ELR (cell line): ENCODE results near the gene MRPS25.

ENCODE experiments used
- DNase-seq: peaks from one replicate; pipeline ENCODE4 v3.0.0-alpha.2; 2015; ENCODE audit warnings: low read depth

Gene MRPS25

DNA sequence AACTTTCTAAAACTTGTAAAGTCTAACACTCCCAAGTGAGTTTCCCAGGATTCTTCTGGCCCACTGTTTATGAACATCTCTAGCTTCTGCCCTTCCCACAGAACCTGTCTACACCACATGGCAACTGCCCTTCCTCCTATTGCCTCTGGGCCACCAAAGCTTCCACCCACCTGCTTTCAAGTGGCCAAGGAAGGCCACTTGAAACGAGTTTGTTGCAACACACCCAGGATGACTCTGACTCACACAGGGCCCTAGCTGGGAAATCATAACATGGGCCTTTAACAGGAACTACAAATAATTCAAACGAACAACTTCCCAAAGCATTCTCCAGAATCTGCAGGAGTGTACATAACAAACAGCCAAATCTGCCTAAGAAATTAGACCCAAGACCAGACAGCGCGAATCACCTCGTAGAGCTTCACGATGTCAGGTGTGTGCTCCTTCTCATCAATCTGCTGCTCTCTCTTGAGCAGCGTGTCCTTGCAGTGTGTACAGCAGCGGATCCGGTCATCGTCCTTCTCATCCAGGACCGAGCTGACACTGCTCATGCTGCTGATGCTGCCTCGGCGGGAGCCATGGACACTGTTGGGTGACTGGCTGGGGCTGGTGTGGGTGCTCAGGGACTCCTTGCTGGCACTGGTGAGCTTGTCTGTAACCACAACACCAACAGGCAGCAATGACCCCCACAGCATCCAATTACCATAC is 17.0 kb upstream of the MRPS25 start:
- peak; percentile 28 for DNase-seq

DNA sequence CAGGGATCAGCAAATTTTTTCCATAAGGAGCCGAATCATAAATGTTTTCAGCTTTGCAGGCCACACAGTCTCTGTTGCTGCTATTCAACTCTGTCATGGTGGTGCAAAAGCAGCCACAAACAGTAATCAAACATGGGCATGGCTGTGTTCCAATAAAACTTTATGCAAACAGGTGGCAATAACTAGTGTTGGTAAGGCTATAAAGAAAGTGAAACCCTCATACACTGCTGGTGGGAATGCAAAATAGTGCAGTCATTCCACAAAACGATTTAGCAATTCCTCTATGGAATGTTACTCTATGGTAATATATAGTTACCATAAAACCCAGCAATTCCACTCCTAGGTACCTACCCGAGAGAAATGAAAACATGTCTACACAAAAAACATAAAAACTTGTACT is 14.0 kb upstream of the MRPS25 start:
- no peak for DNase-seq

DNA sequence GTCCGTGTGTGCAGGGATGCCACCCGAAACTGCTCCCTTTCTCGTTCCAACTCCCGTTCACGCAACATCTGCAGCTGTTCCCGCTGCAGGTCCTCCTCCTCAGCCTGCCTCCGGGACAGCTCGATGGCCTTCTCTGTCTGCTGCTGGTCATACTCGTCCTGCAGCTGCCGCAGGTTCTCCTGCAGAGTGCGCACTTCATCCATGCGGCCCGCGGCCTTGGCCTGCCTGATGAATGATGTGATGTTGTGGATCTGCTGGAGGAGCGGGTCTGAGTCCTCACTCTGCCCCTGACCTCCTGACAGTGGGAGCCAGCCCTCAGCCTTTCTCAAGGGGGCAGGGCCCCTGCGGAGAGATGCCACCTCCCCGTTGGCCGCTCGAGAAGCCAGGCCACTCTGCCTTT is 9.4 kb upstream of the MRPS25 start:
- DNase-seq: no peak

DNA sequence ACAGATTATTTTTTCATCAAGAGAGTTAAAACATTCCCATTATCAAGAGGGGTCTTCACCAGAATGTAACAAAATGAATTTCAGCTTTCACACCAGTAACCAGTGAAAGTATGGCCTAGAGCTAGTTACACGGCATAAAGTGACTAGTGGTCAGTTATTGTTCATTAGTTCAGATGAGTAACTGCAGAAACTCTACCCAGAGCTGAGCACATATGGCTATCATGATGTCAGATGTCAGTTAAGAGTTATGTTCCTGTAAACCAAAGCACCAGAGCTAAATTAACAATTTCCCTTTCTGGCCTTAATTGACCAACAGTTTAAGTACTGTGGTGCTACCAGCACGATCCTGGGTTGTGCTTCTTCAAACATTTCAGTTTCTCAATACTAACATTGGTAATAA is 6.6 kb upstream of the MRPS25 start:
- no peak for DNase-seq

DNA sequence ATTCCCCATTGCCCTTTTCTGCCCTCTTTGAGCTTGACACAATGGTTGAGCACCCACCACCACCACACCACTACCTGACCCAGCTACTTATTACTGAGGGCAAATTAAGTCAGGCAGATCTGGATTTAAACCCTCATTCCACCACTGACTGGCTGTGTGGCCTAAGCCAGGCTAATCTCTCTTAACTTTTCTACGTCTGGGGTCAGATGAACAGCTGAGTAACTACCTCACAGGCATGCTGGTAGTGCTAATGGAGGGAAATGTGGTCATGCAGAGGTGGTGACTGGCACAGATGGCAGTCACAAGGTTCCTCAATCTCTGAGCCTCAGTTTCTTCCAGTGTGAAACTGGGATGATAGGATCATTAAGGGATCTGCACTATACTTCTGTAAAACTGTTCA is 4.3 kb upstream of the MRPS25 start:
- no peak for DNase-seq

DNA sequence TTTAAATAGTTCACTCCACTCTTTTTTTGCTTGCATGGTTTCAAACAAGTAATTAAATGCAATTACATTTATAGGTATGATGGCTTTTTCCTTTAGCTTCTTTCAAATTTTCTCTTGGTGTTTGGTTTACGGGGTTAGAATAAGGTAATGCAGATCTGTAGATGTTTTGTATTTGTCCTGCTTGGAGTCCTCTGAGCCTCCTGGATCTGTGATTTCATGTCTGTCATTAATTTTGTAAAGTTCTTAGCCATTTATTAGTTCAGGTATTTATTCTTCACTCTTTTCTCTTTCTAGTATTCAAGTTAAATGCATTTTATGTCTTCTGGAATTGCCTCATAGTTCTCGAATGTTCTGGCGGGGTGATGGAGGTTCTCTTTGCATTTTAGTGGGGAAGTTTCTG is 1.4 kb upstream of the MRPS25 start:
- DNase-seq: no peak

DNA sequence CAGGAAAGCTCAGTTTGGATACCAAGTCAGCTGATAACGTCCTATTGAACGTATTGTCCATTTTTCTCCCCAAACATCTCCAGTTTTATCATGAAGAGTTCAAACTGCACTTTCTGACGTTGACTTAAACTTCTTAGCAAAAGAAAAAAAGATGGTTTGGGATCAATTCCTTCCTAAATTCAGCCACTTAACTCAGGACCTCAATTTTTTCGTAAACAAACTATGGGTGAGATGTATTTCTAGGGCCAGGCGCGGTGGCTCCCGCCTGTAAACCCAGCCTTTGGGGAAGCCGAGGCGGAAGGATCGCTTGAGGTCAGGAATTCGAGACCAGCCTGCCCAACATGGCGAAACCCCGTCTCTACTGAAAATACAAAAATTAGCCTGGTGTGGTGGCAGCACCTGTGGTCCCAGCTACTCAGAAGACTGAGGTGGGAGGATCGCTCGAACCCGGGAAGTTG is 464 bp upstream of the MRPS25 start:
- no peak for DNase-seq

DNA sequence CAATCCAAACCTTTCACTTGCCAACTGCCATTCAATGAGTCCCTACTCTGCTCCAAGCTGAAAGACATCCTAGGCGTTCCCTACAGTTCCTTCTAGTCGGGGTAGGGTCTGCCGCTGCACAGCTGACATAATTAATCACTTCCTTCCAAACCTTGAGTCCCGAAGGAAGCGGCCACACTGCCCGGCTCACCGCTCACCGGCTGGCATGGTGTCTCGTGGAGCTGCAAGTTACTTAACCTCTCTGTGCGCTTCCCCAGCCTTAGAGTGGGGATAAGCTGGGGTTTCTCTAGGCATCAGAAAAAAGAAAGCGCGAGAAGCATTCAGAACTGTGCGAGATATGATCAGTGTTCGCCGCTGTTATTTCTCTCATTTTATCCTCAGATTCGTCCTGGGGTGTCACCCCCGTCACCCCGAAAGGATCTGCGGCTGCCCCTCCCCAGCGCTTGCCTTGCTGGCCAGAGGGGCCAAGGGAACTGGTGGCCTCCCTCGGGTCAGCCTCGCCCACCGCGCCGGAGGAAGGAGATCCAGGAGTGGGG is 748 bp downstream of the MRPS25 start:
- DNase-seq: peak; percentile 52

DNA sequence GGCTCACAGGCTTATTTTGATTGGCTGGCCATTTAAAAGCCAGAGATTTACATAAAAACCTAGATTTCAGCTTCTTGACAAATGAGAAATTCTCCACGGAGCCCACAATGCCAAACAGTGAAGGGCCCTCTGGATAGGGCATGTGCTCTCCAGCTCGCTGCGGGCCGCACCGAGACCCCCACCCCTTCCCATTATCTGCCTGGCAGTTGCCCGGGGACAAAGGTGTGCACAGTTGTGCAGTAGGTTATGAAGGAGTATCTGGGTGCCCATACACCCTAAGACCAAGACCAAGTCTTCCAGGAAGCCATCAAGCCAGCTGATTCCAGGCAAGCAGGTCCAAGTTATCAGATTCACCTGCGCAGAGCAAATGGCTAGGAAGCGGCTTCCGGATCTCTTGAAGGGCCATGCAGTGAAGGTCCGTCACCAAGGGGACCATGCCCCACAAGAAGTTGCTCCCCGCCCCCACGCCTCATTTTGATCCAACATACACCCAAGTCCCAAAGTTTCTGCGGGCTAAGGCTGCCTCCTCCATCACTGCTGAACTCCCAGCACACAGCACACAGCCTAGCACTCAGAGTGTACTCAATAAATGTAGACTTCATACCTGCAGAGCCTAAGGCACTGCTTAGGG is 1.3 kb downstream of the MRPS25 start:
- DNase-seq: no peak

DNA sequence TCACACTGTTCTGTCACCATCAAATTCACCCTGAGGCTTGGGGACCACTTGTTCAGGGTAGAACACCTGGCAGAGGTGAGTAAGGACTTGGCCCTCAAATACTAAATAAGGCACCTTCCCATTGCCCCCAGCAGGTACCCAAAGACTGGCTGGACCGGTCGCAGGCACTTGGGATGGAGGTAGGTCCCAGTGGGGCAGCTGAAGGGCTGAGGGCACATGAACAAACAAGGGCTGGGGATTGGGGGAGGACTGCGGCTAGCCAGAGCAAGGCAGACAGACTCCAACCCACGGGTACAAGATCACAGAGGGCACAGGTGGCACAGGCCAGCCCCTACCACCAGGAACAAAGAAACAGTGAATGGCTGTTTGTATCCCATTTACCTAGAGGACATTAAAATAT is 1.9 kb downstream of the MRPS25 start:
- no peak for DNase-seq

DNA sequence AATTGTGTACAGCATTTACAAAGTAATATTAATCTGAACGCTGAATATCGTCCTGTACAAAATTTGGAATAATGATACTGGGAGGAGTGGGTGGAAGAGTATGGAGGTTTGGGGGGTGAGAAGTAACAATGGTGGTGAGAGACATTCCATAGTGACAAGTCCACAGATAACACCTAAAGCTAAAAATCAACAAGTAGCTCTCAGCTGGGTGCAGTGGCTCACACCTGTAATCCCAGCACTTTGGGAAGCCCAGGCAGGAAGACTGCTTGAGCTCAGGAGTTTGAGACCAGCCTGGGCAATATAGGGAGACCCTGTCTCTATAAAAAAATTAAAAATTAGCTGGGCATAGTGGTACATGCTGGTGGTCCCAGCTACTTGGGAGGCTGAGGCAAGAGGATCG is 5.1 kb downstream of the MRPS25 start:
- no peak for DNase-seq

DNA sequence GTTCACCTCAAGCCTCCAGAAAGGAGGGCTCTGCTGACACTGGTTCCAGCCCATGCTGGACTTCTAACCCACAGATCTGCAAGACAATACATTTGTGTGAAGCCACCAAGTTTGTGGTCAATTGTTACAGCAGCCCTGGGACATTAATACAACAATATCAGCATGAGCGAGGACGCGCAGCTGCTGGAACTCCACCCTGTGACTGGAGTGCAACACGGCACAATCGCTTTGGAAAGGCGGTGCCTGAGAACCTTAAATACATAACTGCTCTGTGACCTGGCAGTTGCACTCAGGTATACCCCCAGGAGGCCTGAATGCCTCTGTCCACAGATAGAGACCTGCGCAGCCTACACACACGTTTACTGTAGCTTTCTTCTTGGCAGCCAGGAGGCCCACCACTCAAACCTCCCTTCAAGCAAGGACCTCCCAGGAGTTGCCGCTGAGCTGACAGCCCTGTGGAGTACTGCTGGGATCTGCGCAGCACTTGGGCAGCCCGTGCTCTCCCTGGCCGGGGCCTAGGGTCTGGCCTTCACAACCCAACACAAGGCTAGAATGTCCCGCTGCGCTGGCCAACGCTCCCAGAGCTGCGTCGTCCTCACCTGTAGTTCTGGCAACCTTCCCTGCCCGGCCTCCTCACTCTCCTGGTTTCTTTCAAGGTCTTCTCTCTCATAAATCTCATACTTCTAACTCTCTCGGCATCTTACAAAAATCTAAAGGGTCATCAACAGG is 8.3 kb downstream of the MRPS25 start:
- DNase-seq: no peak

DNA sequence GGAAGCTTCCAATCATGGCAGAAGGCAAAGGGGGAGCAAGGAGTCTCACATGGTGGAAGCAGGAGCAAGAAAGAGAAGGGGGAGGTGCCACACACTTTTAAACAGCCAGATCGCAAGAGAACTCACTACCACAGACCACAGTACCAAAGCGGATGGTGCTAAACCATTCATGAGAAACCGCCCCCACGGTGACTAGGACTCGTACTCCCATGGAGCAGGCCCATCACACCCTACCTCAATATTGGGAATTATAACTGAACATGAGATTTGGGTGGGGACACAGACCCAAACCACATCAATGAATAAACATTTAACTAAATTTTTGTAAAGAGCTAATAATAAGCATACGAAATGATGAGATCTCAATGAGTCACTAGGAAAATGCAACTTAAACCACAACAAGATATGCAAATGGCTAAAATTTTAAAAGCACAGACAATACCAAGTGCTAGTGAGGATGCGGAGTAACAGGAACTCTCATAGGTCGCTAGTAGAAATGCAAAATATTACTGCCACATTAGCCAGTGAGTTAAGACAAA is 10.0 kb downstream of the MRPS25 start:
- peak; percentile 40 for DNase-seq

DNA sequence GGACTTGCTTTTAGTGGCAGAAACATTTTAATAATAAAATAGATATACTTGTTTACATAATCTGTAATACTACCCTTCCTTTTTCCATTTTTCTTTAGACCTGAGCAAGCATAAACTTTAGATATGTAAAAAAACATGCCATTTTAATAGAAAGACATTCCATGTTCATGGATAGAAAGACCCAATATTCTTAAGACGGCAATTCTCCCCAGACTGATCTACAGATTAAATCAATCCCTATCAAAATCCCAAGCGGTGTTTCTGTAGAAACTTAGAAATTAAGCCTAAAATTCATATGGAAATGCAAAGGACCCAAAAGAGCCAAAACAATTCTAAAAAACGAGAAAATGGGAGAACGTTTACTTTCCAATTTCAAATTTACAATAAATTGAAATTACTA is 11.6 kb downstream of the MRPS25 start:
- DNase-seq: no peak

DNA sequence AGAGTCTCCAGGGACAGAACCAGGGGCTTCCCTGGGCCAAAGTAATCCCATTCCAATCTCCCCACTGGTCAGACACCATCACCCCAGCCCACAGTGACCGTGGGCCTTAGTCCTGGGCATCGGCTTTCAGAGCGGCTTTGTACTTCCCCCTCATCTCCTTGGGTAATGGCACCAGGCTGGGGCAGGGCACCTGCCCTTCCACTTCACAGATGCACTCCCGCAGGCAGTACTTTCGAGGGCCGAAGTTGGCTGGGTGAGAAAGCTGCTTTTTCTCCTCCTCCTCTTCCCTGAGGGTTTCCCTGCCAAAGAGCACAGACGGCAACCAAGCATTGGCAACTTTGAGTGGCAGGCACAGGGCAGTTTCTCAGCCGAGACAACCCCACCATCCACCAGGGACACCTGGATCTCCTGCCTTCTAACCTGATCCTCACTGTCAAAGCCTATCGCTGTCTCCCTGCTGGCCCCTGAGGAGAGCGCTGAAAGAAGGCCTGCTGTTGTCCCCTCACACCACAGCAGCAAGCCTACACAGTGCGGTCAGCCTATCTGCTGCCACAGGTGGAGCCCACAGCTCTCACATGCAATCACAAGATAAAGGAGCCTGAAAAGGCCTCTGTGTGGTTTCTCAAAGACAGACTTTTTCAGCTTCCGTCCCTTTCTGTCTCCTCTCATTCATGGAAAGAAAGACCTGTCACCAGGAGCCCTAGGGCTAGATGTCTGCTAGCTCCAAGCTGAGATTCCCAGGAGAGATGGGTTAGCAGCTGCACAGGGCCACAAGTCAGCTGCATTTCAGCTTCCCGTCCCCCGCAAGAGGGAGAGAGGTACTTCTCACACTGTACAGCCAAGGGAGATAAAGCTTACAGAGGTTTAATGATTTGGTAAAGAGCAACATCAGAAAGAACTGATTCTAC is 12.5 kb downstream of the MRPS25 start:
- no peak for DNase-seq

DNA sequence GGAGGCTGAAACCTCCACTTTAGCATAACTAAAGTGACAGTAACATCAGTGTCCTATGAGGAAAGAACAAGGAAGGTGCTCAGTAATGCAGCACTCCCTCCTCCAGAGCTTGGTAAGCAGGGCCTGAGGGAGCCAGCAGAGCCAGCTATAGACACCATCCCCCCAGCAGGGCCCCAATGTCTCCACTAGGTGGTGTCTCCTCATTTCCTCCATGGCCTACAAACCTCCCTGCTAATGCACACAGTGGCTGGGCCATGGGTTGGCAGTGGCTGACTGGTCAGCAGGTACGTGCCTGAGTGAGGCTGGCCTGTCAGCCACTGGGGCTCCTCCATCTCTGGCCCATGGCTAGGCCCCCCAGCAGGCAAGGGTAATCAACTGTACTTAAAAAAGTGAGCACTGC is 13.6 kb downstream of the MRPS25 start:
- peak; percentile 69 for DNase-seq

DNA sequence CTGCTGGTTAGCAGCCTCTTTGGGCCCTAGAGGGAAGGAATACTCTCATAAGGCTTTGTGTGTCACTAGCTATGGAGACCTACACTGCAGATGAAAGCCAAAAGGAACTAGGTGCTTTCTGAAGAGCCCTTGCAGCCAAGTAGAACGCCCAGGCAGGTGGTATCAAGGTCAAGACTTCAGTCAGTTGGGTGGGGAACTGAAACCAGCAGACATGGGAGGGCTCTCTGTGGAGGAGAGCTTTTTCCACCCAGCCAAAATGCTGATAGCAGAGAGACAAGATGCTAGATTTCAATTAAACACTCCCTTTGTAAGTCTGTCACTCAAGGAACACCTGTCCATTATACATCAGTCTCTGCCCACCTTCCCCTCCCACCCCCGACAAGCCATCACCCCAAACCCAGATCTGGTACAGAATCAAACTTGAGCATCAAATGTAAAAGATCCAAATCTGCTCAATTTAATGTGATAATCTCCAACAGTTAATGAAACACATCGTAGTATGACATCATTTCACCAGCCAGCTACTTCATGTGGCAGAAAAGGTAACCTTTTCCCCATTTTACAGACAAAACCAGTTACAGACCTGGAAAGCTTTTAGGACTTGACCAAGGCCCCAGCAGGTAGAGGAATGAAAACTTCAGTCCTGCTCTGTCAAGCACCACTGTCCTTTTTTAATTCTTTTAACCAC is 14.6 kb downstream of the MRPS25 start:
- no peak for DNase-seq

DNA sequence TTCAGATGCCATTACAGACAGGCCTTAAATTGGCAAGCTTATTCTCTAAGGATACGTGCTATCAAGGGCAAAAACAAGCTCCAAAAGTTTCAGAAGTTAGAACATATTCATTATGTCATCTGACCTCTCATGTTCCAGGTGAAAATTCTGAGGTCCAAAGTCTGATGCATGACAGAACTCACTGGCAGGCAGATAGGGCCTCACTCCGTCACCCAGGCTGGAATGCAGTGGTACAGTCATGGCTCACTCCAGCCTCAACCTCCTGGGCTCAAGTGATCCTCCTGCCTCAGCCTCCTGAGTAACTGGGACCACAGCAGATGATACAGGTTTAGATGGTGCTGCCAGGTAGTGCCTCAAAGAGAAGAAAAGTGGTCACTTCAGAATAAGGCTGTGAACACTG is 15.5 kb downstream of the MRPS25 start:
- no peak for DNase-seq

DNA sequence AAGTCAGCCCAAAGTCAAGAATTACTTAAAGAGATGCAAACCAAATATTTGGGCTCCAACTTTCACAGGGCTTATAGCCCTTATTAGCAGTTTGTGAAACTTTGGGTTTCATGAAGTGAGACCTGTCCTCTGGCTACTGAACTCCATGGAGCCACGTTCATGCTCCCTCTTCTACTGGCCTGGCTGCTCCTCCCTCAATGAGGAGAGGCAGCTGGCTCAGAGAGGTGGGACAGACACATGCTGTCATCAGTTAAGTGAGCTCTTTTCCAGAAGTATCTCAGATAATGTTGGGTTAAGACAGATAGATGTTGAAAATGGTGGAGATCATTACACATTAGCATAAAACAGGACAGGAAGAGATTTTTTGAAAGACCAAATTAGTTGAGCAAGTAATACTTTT is 19.4 kb downstream of the MRPS25 start:
- DNase-seq: no peak

DNA sequence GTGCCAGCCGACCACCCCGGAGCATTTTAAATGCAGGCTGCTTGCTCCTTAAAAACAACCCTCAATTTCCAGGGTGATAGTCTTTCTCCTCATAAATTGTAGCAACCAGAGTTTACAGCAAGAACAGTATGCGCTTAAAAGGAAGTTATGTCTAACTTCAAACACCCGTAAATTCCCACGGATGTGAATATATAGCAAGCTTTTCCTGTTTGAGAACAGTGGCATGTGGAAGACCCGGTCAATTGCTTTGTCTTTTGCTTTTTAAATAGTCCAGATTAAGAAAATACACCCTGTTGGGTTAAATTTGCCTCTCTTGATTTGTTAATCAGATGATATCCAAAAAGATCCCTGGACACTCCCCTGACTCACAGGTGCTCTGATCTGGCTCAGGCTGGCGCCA is 20.8 kb downstream of the MRPS25 start:
- DNase-seq: no peak
